ENCODE results near the gene SMAD3.

SMAD3 gene

GRCh38 chr15:67208396-67208795 lies 143.0 kb downstream of the SMAD3 start:
- TF ChIP-seq CTCF (IDR thresholded peaks at IDR 0.05; ENCODE audit: insufficient read depth, low read length) (no peak), REST (IDR thresholded peaks at IDR 0.05; ENCODE audit: insufficient replicate concordance, low read depth) (no peak), POLR2AphosphoS5 (IDR thresholded peaks at IDR 0.05; ENCODE audit: low read depth) (no peak), SPI1 (IDR thresholded peaks at IDR 0.05; ENCODE audit: borderline replicate concordance, low read depth) (no peak)
- no peak for DNase-seq (ENCODE audit: low read depth in 1 of 2, low spot score in 1 of 2)
- Histone ChIP-seq H3K4me3 (replicated peaks; ENCODE audit: insufficient read depth, low read length) (no peak overlapping the region), H3K27ac (replicated peaks) (no peak overlapping the region), H3K27me3 (ENCODE audit: insufficient read depth, poor library complexity, severe bottlenecking) (no peaks in the 10 kb centered on the region)

- Histone ChIP-seq H3K27ac (replicated peaks) (no peak overlapping the region), H3K27me3 (ENCODE audit: insufficient read depth, poor library complexity, severe bottlenecking) (no peaks in the 10 kb centered on the region), H3K4me3 (replicated peaks; ENCODE audit: insufficient read depth, low read length) (no peak overlapping the region)
- TF ChIP-seq POLR2AphosphoS5 (IDR thresholded peaks at IDR 0.05; ENCODE audit: low read depth) (no peak), REST (IDR thresholded peaks at IDR 0.05; ENCODE audit: insufficient replicate concordance, low read depth) (no peak), CTCF (IDR thresholded peaks at IDR 0.05; ENCODE audit: insufficient read depth, low read length) (no peak), SPI1 (IDR thresholded peaks at IDR 0.05; ENCODE audit: borderline replicate concordance, low read depth) (no peak), GABPA (IDR thresholded peaks at IDR 0.05; ENCODE audit: low read depth) (no peak)
- no peak for DNase-seq (ENCODE audit: low read depth in 1 of 2, low spot score in 1 of 2)
These were observed 145.3 kb downstream of the SMAD3 start for GRCh38 chr15:67210555-67211168.

- Histone ChIP-seq H3K4me3 (replicated peaks; ENCODE audit: insufficient read depth, low read length) (no peak overlapping the region), H3K27me3 (ENCODE audit: insufficient read depth, poor library complexity, severe bottlenecking) (no peaks in the 10 kb centered on the region), H3K27ac (replicated peaks) (no peak overlapping the region)
- DNase-seq (ENCODE audit: low read depth in 1 of 2, low spot score in 1 of 2) = no peak
- no peak for TF ChIP-seq SPI1 (IDR thresholded peaks at IDR 0.05; ENCODE audit: borderline replicate concordance, low read depth)
- no peak for TF ChIP-seq POLR2AphosphoS5 (IDR thresholded peaks at IDR 0.05; ENCODE audit: low read depth)
These were observed 147.4 kb downstream of the SMAD3 start for GRCh38 chr15:67212684-67213367.

GRCh38 chr15:67215102-67215501 lies 149.7 kb downstream of the SMAD3 start:
- TF ChIP-seq CTCF (IDR thresholded peaks at IDR 0.05; ENCODE audit: insufficient read depth, low read length) = no peak

More at GRCh38 chr15:67215102-67215501, 149.7 kb downstream of the SMAD3 start:
- Histone ChIP-seq H3K27ac (replicated peaks) (no peak overlapping the region), H3K27me3 (ENCODE audit: insufficient read depth, poor library complexity, severe bottlenecking) (no peaks in the 10 kb centered on the region), H3K4me3 (replicated peaks; ENCODE audit: insufficient read depth, low read length) (no peak overlapping the region)
- DNase-seq (ENCODE audit: low read depth in 1 of 2, low spot score in 1 of 2) = no peak
